ENCODE measurements around the gene PIGV.

PIGV gene

DNA sequence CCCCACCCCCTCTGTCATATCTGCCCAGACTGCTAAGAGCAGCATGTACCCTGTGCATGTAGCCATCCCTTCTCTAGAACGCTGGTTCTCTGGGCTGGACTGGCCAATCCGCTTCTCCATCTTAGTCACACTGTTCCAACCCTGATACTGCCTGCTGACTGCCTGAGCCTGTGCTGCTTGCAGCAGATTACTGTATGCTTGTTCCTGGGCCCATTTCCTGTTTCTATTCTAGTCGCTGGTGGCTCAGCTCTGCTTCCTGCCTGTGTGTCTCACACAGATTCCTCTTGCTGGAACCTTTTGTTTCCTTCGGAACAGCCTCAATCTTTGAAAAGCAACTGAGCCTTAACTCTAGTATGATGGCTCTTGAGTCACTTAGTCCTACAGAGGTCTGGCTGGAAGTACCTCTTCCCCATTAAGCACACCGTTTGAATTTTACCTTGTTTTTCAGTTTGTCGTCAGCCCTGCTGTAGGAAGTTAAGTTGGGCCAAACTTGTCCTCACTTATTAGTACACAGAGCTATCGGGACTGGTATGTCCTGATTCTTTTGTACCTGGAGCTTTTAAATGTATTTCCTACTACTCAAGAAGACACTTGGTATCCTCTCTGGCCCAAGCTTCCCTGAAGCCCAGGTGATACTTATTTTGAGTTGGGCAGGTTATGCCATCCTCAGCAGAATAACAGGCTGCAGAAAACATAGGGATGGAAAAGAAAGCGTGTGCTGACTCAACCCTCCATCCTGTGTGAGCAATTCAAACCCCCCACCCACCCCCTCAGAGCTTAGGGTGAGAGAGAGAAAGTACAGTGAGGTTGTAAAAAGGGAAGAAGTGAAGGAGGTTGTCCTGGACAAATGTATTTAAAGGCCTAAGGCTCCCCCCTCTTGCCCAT lies 43.4 kb upstream of the PIGV start:
- in situ Hi-C loops (cut with HindIII; ENCODE audit: low sequenced_read_pairs) = no loop called here

DNA sequence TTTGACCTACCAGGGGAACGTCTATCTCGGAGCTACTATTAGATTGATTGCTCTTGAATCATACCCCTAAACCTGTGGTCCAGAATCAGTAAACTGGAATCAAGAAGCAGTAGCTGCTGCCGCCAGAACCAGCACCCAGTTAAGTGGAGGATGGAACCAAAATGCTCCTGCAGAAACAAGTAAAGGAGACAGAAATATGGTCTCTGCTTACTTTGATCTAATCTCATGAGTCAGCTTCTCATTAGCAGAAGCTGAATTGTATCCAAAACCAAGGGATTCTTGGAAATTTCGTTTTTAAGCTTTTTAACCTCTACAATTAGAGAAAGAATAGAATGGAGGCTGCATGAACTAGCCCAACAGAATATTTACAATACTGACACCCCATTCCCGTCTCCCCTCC lies 42.6 kb upstream of the PIGV start:
- TF ChIP-seq, protein P1, sequence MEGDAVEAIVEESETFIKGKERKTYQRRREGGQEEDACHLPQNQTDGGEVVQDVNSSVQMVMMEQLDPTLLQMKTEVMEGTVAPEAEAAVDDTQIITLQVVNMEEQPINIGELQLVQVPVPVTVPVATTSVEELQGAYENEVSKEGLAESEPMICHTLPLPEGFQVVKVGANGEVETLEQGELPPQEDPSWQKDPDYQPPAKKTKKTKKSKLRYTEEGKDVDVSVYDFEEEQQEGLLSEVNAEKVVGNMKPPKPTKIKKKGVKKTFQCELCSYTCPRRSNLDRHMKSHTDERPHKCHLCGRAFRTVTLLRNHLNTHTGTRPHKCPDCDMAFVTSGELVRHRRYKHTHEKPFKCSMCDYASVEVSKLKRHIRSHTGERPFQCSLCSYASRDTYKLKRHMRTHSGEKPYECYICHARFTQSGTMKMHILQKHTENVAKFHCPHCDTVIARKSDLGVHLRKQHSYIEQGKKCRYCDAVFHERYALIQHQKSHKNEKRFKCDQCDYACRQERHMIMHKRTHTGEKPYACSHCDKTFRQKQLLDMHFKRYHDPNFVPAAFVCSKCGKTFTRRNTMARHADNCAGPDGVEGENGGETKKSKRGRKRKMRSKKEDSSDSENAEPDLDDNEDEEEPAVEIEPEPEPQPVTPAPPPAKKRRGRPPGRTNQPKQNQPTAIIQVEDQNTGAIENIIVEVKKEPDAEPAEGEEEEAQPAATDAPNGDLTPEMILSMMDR (IDR thresholded peaks at IDR 0.05; ENCODE audit: low read depth, low read length) = no peak
- in situ Hi-C loops (cut with HindIII; ENCODE audit: low sequenced_read_pairs) = no loop called here
- DNase-seq (ENCODE audit: low read depth, low spot score) = peak; percentile 60
- no peak overlapping the region for H3K4me3 ChIP-seq (ENCODE audit: low read depth, low read length)

More for the DNA sequence above, 43.4 kb upstream of the PIGV start:
- H3K4me3 ChIP-seq (ENCODE audit: low read depth, low read length) = no peak overlapping the region
- TF ChIP-seq, protein P1 (IDR thresholded peaks at IDR 0.05; ENCODE audit: low read depth, low read length) = no peak
- peak; percentile 91 for DNase-seq (ENCODE audit: low read depth, low spot score)

DNA sequence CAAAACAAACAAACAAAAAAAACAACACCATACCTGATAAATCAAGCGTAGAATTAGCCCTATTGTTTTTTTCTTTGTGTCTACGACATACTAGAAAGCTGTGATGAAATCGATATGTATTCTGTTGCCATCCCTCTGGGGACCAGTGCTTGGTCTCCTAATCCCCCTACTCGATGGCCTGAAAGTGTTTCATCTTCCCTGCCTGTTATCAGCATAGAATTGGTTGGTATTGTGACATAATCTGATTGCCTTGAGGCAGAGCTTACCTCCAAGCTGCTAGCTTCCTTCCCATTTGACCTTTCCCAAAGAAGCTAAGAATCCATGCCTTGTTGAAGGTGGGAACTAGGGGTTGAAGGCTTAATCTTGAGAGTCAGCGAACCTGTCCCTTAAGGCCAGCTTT lies 40.7 kb upstream of the PIGV start:
- in situ Hi-C loops (cut with HindIII; ENCODE audit: low sequenced_read_pairs) = no loop called here
- TF ChIP-seq, protein P1 (IDR thresholded peaks at IDR 0.05; ENCODE audit: low read depth, low read length) = no peak
- DNase-seq (ENCODE audit: low read depth, low spot score) = no peak
- no peak overlapping the region for H3K4me3 ChIP-seq (ENCODE audit: low read depth, low read length)

DNA sequence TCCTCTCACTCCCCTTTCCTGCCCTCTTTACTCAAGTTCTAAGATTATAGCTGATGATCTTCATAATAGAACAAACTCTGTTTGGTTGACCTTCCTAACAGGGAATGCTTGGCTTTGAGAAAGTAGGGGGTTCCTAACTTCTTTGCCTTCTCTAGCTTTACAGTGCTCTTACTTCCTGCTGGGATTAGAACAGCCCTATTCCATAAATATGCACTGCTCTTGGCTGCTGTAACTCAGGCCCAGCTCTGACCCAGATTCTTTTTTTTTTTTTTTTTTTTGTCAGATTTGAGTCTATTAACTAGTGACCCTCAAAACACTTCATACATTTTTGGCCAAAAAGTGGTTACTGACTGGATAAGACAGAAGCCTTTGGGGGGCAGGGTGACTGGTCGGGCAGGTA lies 39.4 kb upstream of the PIGV start:
- in situ Hi-C loops (cut with HindIII; ENCODE audit: low sequenced_read_pairs) = no loop called here
- TF ChIP-seq, protein P1 (IDR thresholded peaks at IDR 0.05; ENCODE audit: low read depth, low read length) = no peak
- DNase-seq (ENCODE audit: low read depth, low spot score) = no peak
- no peak overlapping the region for H3K4me3 ChIP-seq (ENCODE audit: low read depth, low read length)

DNA sequence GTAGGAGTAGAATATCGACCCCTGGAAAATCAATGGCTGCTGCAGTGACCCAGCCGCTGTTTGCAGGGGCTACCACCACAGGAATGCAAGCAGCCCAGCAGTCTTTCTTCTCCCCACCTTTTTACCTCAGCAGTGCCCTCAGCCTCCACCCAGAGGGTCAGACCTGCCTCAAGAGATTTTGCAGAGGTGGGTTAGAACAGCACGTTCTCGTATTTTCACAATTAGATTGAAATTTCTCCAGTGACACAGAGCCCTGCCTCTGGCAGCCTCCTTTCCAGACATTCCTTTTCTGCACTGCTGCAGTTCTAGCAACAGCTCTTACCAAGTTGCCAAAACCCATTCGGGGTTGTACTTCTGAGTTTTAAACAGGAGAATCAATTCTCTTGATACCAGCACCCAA lies 38.3 kb upstream of the PIGV start:
- DNase-seq (ENCODE audit: low read depth, low spot score) = no peak
- H3K4me3 ChIP-seq (ENCODE audit: low read depth, low read length) = no peak overlapping the region
- in situ Hi-C loops (cut with HindIII; ENCODE audit: low sequenced_read_pairs) = no loop called here
- TF ChIP-seq, protein P1 (IDR thresholded peaks at IDR 0.05; ENCODE audit: low read depth, low read length) = no peak

DNA sequence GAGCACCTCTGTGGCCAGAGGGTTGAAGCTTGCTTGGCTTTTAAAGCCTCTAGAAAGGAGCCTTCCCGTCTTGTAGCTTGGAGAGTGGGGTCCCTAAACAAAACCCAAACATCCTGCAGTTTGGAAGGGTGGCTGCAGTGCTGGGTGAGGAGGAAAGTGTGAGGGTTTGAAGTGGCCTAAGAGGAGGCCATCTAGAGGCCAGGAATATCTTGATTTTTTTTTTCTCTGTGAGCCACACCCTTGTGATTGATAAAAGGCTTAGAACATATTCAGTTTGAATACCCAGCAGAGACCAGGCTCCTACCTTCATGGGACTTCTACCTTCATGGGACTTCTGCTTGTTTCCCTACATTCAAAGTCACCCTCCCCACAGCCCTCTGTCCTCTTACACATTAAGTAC lies 37.3 kb upstream of the PIGV start:
- in situ Hi-C loops (cut with HindIII; ENCODE audit: low sequenced_read_pairs) = no loop called here
- no peak for DNase-seq (ENCODE audit: low read depth, low spot score)
- no peak overlapping the region for H3K4me3 ChIP-seq (ENCODE audit: low read depth, low read length)
- TF ChIP-seq, protein P1 (IDR thresholded peaks at IDR 0.05; ENCODE audit: low read depth, low read length) = no peak
